H9 (cell line): ENCODE results near the gene IFT27. TPM values are rescaled to one million over a fixed set of nuclear protein-coding genes. Genes with fewer than 3 reads are reported as not detected.

Experiments used
- DNase-seq: peaks from one replicate; pipeline ENCODE4 v3.0.0-alpha.2; 2017
- H2AFZ ChIP-seq: one replicate; pipeline ENCODE4 v1.6.1; 2013; ENCODE audit warnings: mild to moderate bottlenecking, low read length, control low read depth, moderate library complexity
- H2AK5ac ChIP-seq: 2 replicates; pipeline ENCODE4 v1.6.1; 2013; ENCODE audit warnings: low read length, control low read depth, mixed read lengths; ENCODE audit not compliant: insufficient read length
- H2BK120ac ChIP-seq: one replicate; pipeline ENCODE4 v1.6.1; 2013; ENCODE audit warnings: low read depth, mild to moderate bottlenecking, low read length, control low read depth, inconsistent platforms; ENCODE audit not compliant: poor library complexity, severe bottlenecking
- H2BK12ac ChIP-seq: 2 replicates; pipeline ENCODE4 v1.6.1; 2013; ENCODE audit warnings: low read length, control low read depth, mixed read lengths, low read depth; ENCODE audit not compliant: insufficient read length
- H2BK15ac ChIP-seq: 2 replicates; pipeline ENCODE4 v1.6.1; 2013; ENCODE audit warnings: low read depth, low read length, control low read depth
- H2BK20ac ChIP-seq: one replicate; pipeline ENCODE4 v1.6.1; 2013; ENCODE audit warnings: low read depth, mild to moderate bottlenecking, low read length, control low read depth, inconsistent platforms; ENCODE audit not compliant: poor library complexity, severe bottlenecking
- H2BK5ac ChIP-seq: 2 replicates; pipeline ENCODE4 v1.6.1; 2013; ENCODE audit warnings: low read length, control low read depth, mixed read lengths; ENCODE audit not compliant: insufficient read length
- H3K14ac ChIP-seq: 2 replicates; pipeline ENCODE4 v1.6.1; 2013; ENCODE audit warnings: low read length, control low read depth; ENCODE audit not compliant: insufficient read depth
- H3K18ac ChIP-seq: 2 replicates; pipeline ENCODE4 v1.6.1; 2013; ENCODE audit warnings: low read depth, mild to moderate bottlenecking, mixed read lengths, low read length, control low read depth; ENCODE audit not compliant: insufficient read length
- H3K23ac ChIP-seq: 2 replicates; pipeline ENCODE4 v1.6.1; 2013; ENCODE audit warnings: low read length, control low read depth, mixed read lengths, low read depth; ENCODE audit not compliant: insufficient read length
- H3K23me2 ChIP-seq: 2 replicates; pipeline ENCODE4 v1.6.1; 2013; ENCODE audit warnings: low read depth, mild to moderate bottlenecking, mixed read lengths, low read length, control low read depth; ENCODE audit not compliant: insufficient read length, poor library complexity, severe bottlenecking
- H3K27ac ChIP-seq: 2 replicates; pipeline ENCODE4 v1.5.1; 2013; ENCODE audit warnings: low read length, control low read depth, mixed read lengths, low read depth; ENCODE audit not compliant: insufficient read length
- H3K27me3 ChIP-seq: 2 replicates; pipeline ENCODE4 v1.6.1; 2013; ENCODE audit warnings: low read length, control low read depth, inconsistent platforms; ENCODE audit not compliant: insufficient read depth
- H3K4ac ChIP-seq: 2 replicates; pipeline ENCODE4 v1.6.1; 2013; ENCODE audit warnings: low read depth, mild to moderate bottlenecking, control low read depth, inconsistent platforms, low read length, moderate library complexity
- H3K4me1 ChIP-seq: 2 replicates; pipeline ENCODE4 v1.6.1; 2013; ENCODE audit warnings: low read length, control low read depth, inconsistent platforms; ENCODE audit not compliant: insufficient read depth
- H3K4me2 ChIP-seq: 2 replicates; pipeline ENCODE4 v1.6.1; 2013; ENCODE audit warnings: low read length, control low read depth, mixed read lengths; ENCODE audit not compliant: insufficient read length, insufficient read depth
- H3K56ac ChIP-seq: 2 replicates; pipeline ENCODE4 v1.6.1; 2013; ENCODE audit warnings: low read depth, mild to moderate bottlenecking, mixed read lengths, low read length, control low read depth; ENCODE audit not compliant: insufficient read length
- H3K79me1 ChIP-seq: 2 replicates; pipeline ENCODE4 v1.6.1; 2013; ENCODE audit warnings: low read depth, mild to moderate bottlenecking, moderate library complexity, low read length, control low read depth, inconsistent platforms; ENCODE audit not compliant: insufficient read depth, poor library complexity, severe bottlenecking
- H3K79me2 ChIP-seq: 2 replicates; pipeline ENCODE4 v1.6.1; 2013; ENCODE audit warnings: low read length, control low read depth, inconsistent platforms; ENCODE audit not compliant: insufficient read depth
- H3K9ac ChIP-seq: 2 replicates; pipeline ENCODE4 v1.6.1; 2013; ENCODE audit warnings: low read length, control low read depth, mixed read lengths; ENCODE audit not compliant: insufficient read length; ENCODE audit errors: extremely low read depth
- H3K9me3 ChIP-seq: one replicate; pipeline ENCODE4 v1.6.1; 2013; ENCODE audit warnings: low read depth, low read length, inconsistent platforms; ENCODE audit not compliant: control insufficient read depth
- H3T11ph ChIP-seq: one replicate; pipeline ENCODE4 v1.6.1; 2013; ENCODE audit warnings: mild to moderate bottlenecking, low read length, control low read depth, inconsistent platforms
- H4K20me1 ChIP-seq: one replicate; pipeline ENCODE4 v1.6.1; 2013; ENCODE audit not compliant: control insufficient read depth, insufficient read length, insufficient read depth
- H4K5ac ChIP-seq: 2 replicates; pipeline ENCODE4 v1.6.1; 2013; ENCODE audit warnings: low read depth, mild to moderate bottlenecking, mixed read lengths, low read length, control low read depth; ENCODE audit not compliant: insufficient read length
- H4K8ac ChIP-seq: replicated peaks from 2 replicates; pipeline ENCODE4 v1.6.1; 2013; ENCODE audit warnings: low read length, control low read depth, mixed read lengths, low read depth; ENCODE audit not compliant: insufficient read length
- H4K91ac ChIP-seq: 2 replicates; pipeline ENCODE4 v1.6.1; 2013; ENCODE audit warnings: low read depth, mild to moderate bottlenecking, moderate library complexity, mixed read lengths, low read length, control low read depth; ENCODE audit not compliant: insufficient read length
- H3K27ac Mint-ChIP-seq, 3 experiments: 2 replicates in 2 of 3; 3 replicates in 1 of 3; pipeline ENCODE4 v1.8.0; 2020 to 2021; ENCODE audit warnings: mixed read lengths in 3 of 3, mild to moderate bottlenecking in 1 of 3, moderate library complexity in 1 of 3
- H3K27me3 Mint-ChIP-seq: 2 replicates; pipeline ENCODE4 v1.8.0; 2021; ENCODE audit warnings: low read depth, mild to moderate bottlenecking, moderate library complexity, mixed read lengths
- H3K36me3 Mint-ChIP-seq, 3 experiments: 2 replicates in 2 of 3; 3 replicates in 1 of 3; pipeline ENCODE4 v1.8.0; 2020 to 2021; ENCODE audit warnings: low read depth in 3 of 3, mixed read lengths in 3 of 3; ENCODE audit not compliant: insufficient read depth in 1 of 3
- H3K4me1 Mint-ChIP-seq, 2 experiments: 2 replicates each; pipeline ENCODE4 v1.8.0; 2020; ENCODE audit warnings: mixed read lengths in 2 of 2
- H3K4me3 Mint-ChIP-seq, 2 experiments: 2 replicates in 1 of 2; 3 replicates in 1 of 2; pipeline ENCODE4 v1.8.0; 2020 to 2021; ENCODE audit warnings: mild to moderate bottlenecking in 2 of 2, mixed read lengths in 2 of 2, moderate library complexity in 1 of 2
- H3K9me3 Mint-ChIP-seq, 2 experiments: 2 replicates in 1 of 2; 3 replicates in 1 of 2; pipeline ENCODE4 v1.8.0; 2020; ENCODE audit warnings: mild to moderate bottlenecking in 2 of 2, mixed read lengths in 2 of 2, moderate library complexity in 1 of 2
- CTCF ChIP-seq: fragments of 200-600 bp; sonication (generic); conservative IDR thresholded peaks from 3 replicates; pipeline ENCODE4 v1.8.0; 2021; ENCODE audit warnings: antibody characterized with exemption, mild to moderate bottlenecking
- WGBS: extraction: QIAGEN DNeasy Blood & Tissue Kit; methylation state at CpG from one replicate; pipeline ENCODE4 v1.1.7; 2013; ENCODE audit warnings: missing lambda C conversion rate, low lambda C conversion rate, mixed read lengths; ENCODE audit not compliant: insufficient read length; ENCODE audit errors: extremely low coverage; 5-methylcytosine and 5-hydroxymethylcytosine counted together
- total RNA-seq: library from RNA; stranded (reverse); gene quantifications from 2 replicates; pipeline ENCODE4 v1.2.1, GENCODE V29; 2021

The IFT27 gene
- total RNA-seq, 1 experiment from 2014 or later, result 43.4 TPM

- no CpG with 5 or more reads among the region's 6 CpGs for WGBS
Observed at GRCh38 chr22:36738416-36739020, 37.4 kb downstream of the IFT27 start.

More at GRCh38 chr22:36738416-36739020, 37.4 kb downstream of the IFT27 start:
- no peak for TF ChIP-seq CTCF
- H3K4me1 ChIP-seq, result no peaks in the 10 kb centered on the region
- Mint-ChIP-seq H3K4me3 (no peak overlapping the region), H3K27me3 (peaks cover 71% of the 10 kb centered on the region), H3K36me3 (peaks cover 0 to 4% (median 0%) of the 10 kb centered on the region in 3 experiments; a peak in 2 of 7 replicates), H3K4me1 (peaks cover 0 to 3% of the 10 kb centered on the region in 2 experiments; a peak in 1 of 4 replicates), H3K9me3 (peaks cover 0 to 5% of the 10 kb centered on the region in 2 experiments; a peak in 3 of 5 replicates), H3K27ac (no peak overlapping the region)
- no peak overlapping the region for H2AFZ ChIP-seq
- H3K56ac ChIP-seq, result no peak overlapping the region
- no peak overlapping the region for H4K91ac ChIP-seq
- H3K18ac ChIP-seq, result no peak overlapping the region
- no peak overlapping the region for H2BK120ac ChIP-seq
- H3K79me1 ChIP-seq, result no peaks in the 10 kb centered on the region
- peak; percentile 9 for DNase-seq
- no peak overlapping the region for H3K23ac ChIP-seq
- no peak overlapping the region for H2BK15ac ChIP-seq
- no peak overlapping the region for H3K27ac ChIP-seq
- H3T11ph ChIP-seq, result no peak overlapping the region
- H2BK12ac ChIP-seq, result no peak overlapping the region
- no peak overlapping the region for H3K14ac ChIP-seq
- no peak overlapping the region for H2BK5ac ChIP-seq
- H3K79me2 ChIP-seq, result no peaks in the 10 kb centered on the region
- no peak overlapping the region for H3K9ac ChIP-seq
- no peaks in the 10 kb centered on the region for H4K20me1 ChIP-seq
- H4K5ac ChIP-seq, result no peak overlapping the region
- no peak overlapping the region for H3K4me2 ChIP-seq
- H2AK5ac ChIP-seq, result no peak overlapping the region
- no peak overlapping the region for H4K8ac ChIP-seq
- no peaks in the 10 kb centered on the region; the same call in 1 of the 2 replicates for H3K27me3 ChIP-seq
- H3K4ac ChIP-seq, result no peak overlapping the region
- H2BK20ac ChIP-seq, result no peak overlapping the region
- no peaks in the 10 kb centered on the region for H3K9me3 ChIP-seq
- no peaks in the 10 kb centered on the region for H3K23me2 ChIP-seq
